PC-3 (cell line): ENCODE data around the gene RHOBTB3. TPM values are rescaled to one million over a fixed set of nuclear protein-coding genes. Genes with fewer than 3 reads are reported as not detected.

Experiments used
- ATAC-seq: fragments of 200-7000 bp; cut with Tn5 transposase; 2 replicates; pipeline ENCODE4 v1.9.1; 2020; ENCODE audit warnings: mild to moderate bottlenecking, moderate library complexity
- BruUV-seq: library from RNA; stranded (reverse); fragments of 400-500 nt; replicated peaks from 2 replicates; lab custom pipeline; 2021; lab: Mats Ljungman, UMichigan
- CTCF ChIA-PET: fragments of 300-600 bp; sonication (Branson Sonifier 250); formaldehyde crosslinking; loops from one replicate; lab custom pipeline; 2022; ENCODE audit warnings: antibody characterized with exemption; lab: Charles Lee
- POLR2A ChIA-PET: fragments of 300-600 bp; sonication (Branson Sonifier 250); formaldehyde crosslinking; loops from one replicate; lab custom pipeline; 2022; ENCODE audit warnings: antibody characterized with exemption; ENCODE audit not compliant: unreplicated experiment; lab: Charles Lee
- DNase-seq: peaks from one replicate; pipeline ENCODE4 v3.0.0-alpha.2; 2015
- H2AFZ ChIP-seq: fragments of 300-600 bp; sonication (generic); 2 replicates; pipeline ENCODE4 v1.6.0; 2016; ENCODE audit warnings: antibody characterized with exemption, low read length
- H3F3A ChIP-seq: fragments of 300-600 bp; sonication (generic); one replicate; pipeline ENCODE4 v1.6.0; 2017; ENCODE audit warnings: antibody characterized with exemption, low read length, control low read depth, mild to moderate bottlenecking; ENCODE audit not compliant: unreplicated experiment
- H3K27ac ChIP-seq: fragments of 300-600 bp; sonication (generic); 2 replicates; pipeline ENCODE4 v1.5.1; 2016; ENCODE audit warnings: mild to moderate bottlenecking, low read length
- H3K27me3 ChIP-seq: fragments of 300-600 bp; sonication (generic); 2 replicates; pipeline ENCODE4 v1.6.1; 2016; ENCODE audit warnings: low read length, mixed read lengths
- H3K36me3 ChIP-seq: fragments of 300-600 bp; sonication (generic); 2 replicates; pipeline ENCODE4 v1.6.1; 2016; ENCODE audit warnings: low read depth, mixed run types, low read length, mixed read lengths
- H3K4me1 ChIP-seq: fragments of 300-600 bp; sonication (generic); 2 replicates; pipeline ENCODE4 v1.5.1; 2016; ENCODE audit warnings: low read length; ENCODE audit not compliant: insufficient read depth
- H3K4me2 ChIP-seq: fragments of 300-600 bp; sonication (generic); 2 replicates; pipeline ENCODE4 v1.6.0; 2016; ENCODE audit warnings: low read length
- H3K4me3 ChIP-seq: fragments of 300-600 bp; sonication (generic); 2 replicates; pipeline ENCODE4 v1.5.1; 2016; ENCODE audit warnings: mild to moderate bottlenecking, low read length, mixed read lengths
- H3K79me2 ChIP-seq: fragments of 300-600 bp; sonication (generic); 2 replicates; pipeline ENCODE4 v1.6.1; 2017; ENCODE audit warnings: low read length, mixed read lengths
- H3K9ac ChIP-seq: fragments of 300-600 bp; sonication (generic); 2 replicates; pipeline ENCODE4 v1.6.0; 2016; ENCODE audit warnings: mild to moderate bottlenecking, low read length
- H3K9me2 ChIP-seq: fragments of 300-600 bp; sonication (generic); replicated peaks from 2 replicates; pipeline ENCODE4 v1.6.1; 2016; ENCODE audit warnings: mixed run types, low read length, mixed read lengths
- H3K9me3 ChIP-seq: fragments of 300-600 bp; sonication (generic); 2 replicates; pipeline ENCODE4 v1.6.1; 2016; ENCODE audit warnings: low read length, mixed read lengths
- H4K20me1 ChIP-seq: fragments of 300-600 bp; sonication (generic); 2 replicates; pipeline ENCODE4 v1.6.1; 2016; ENCODE audit warnings: low read length, mixed read lengths
- EZH2 ChIP-seq: fragments of 300-600 bp; sonication (generic); IDR thresholded peaks from one replicate; pipeline ENCODE4 v1.6.1; 2017; ENCODE audit warnings: antibody characterized with exemption, mild to moderate bottlenecking, low read length; ENCODE audit not compliant: unreplicated experiment
- EZH2phosphoT487 ChIP-seq: fragments of 300-600 bp; sonication (generic); IDR thresholded peaks from 2 replicates; pipeline ENCODE4 v1.6.1; 2018; ENCODE audit warnings: mild to moderate bottlenecking, antibody characterized with exemption, low read length, borderline replicate concordance
- intact Hi-C: fragments of 100-400 bp; cut with micrococcal nuclease; formaldehyde crosslinking; loops from 2 replicates; pipeline ENCODE4 v1.9.0; 2023
- total RNA-seq: library from RNA; depleted of rRNA; stranded (reverse); fragments of >200 nt; gene quantifications from 2 replicates; pipeline ENCODE4 v1.2.3, GENCODE V29; 2014
- TF ChIP-seq, protein P1 (sequence below): fragments of 300-600 bp; sonication (generic); conservative IDR thresholded peaks from 2 replicates; pipeline ENCODE4 v1.5.1; 2017; ENCODE audit warnings: antibody characterized with exemption, low read depth, mild to moderate bottlenecking, low read length

The RHOBTB3 gene
- total RNA-seq, 1 experiment from 2014 or later = 16.3 TPM

DNA sequence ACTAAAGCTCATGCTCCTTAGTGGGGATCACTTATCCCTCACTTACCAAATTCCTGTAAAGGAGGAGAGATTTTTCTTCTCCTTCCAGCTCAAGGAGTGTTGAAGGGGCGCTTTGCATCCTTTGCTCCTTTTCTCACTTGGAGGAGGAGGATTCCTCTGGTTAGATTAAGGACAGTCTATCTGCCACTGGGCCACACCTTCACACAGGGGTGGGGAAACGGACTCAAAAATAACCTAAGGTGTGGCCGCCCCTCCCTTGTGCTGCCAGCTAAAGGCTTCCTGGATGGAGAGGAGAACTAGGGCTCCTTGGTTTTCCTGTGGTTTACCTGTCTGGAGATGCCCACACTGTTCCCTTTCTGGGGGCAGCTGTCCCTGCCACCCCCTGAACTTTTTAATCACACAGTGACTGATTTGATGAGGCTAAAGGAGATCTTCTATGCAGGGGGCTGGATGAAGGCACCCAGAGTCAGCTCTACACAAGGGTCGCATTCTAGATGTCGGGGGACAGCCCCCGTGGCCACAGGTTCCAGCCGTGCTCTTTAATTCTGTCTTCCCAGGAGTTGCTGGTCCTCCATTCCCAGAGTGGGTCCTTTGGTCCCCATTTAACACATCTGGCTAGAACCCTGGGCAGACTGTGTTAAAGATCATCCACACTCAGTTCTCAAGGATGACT, 77.0 kb downstream of the RHOBTB3 start:
- Histone ChIP-seq H3K27me3 (no peaks in the 10 kb centered on the region), H3K9ac (no peak overlapping the region), H3F3A (no peaks in the 10 kb centered on the region), H3K4me2 (no peak overlapping the region), H3K79me2 (no peaks in the 10 kb centered on the region), H3K27ac (no peak overlapping the region), H4K20me1 (no peaks in the 10 kb centered on the region), H3K36me3 (no peaks in the 10 kb centered on the region), H2AFZ (no peak overlapping the region), H3K9me2 (no peaks in the 10 kb centered on the region), H3K9me3 (no peaks in the 10 kb centered on the region), H3K4me3 (no peak overlapping the region), H3K4me1 (peaks cover 21% of the 10 kb centered on the region)
- TF ChIP-seq EZH2 = no peak
- TF ChIP-seq EZH2phosphoT487 = no peak
- TF ChIP-seq, protein P1, sequence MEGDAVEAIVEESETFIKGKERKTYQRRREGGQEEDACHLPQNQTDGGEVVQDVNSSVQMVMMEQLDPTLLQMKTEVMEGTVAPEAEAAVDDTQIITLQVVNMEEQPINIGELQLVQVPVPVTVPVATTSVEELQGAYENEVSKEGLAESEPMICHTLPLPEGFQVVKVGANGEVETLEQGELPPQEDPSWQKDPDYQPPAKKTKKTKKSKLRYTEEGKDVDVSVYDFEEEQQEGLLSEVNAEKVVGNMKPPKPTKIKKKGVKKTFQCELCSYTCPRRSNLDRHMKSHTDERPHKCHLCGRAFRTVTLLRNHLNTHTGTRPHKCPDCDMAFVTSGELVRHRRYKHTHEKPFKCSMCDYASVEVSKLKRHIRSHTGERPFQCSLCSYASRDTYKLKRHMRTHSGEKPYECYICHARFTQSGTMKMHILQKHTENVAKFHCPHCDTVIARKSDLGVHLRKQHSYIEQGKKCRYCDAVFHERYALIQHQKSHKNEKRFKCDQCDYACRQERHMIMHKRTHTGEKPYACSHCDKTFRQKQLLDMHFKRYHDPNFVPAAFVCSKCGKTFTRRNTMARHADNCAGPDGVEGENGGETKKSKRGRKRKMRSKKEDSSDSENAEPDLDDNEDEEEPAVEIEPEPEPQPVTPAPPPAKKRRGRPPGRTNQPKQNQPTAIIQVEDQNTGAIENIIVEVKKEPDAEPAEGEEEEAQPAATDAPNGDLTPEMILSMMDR = no peak
- POLR2A ChIA-PET = interaction anchor here (0.5 to 1.2 kb wide), 2 partner anchors 15 to 1277 kb away, joined by 3 to 4 read pairs; partner anchors contain the start of gene GLRX
- intact Hi-C loops = no loop called here
- CTCF ChIA-PET = interaction anchor here (1.2 kb wide), 1 partner anchor 27 kb away, joined by 3 read pairs; no protein-coding TSS in a partner anchor
- no peak for DNase-seq
- BruUV-seq = no TSS peak
- ATAC-seq = no peak

DNA sequence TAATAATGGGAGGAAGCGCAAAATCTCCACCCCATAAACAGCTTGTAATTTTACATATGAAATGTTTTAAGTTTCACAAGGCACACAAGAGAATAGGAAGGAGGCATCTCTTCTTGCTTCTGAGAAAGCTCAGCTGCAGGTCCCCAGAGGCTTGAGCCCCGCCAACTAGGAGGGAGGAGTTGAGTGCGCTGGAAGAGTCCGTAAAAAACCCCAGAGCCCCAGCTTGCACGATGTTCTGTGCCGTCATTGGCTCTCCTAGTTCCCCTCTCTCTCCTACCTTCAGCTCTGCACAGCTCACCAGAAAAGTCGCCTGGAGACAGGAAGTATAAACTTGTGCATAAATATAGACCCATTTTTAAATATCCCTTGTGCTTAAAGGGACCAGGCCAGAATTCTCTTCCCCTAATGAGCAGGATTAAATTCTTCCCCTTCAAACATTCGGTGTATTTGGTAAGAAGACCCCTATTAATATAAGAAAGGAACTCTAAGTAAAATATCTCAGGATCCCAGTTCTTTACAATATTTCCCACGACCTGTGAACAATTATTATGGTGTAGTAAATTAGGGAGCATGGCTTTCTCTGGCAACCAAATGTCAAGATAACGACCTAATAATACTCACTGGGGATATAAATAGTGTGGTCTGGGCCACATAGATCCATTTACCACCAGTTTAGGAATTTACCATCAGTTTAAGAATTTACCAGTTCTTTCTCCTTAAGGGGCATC, 77.7 kb downstream of the RHOBTB3 start:
- Histone ChIP-seq H3K27ac (peak overlapping the region; percentile 5; the same call in 1 of the 2 replicates), H3K4me3 (no peak overlapping the region), H3F3A (no peaks in the 10 kb centered on the region), H4K20me1 (no peaks in the 10 kb centered on the region), H3K9ac (no peak overlapping the region), H3K27me3 (no peaks in the 10 kb centered on the region), H3K79me2 (no peaks in the 10 kb centered on the region), H3K4me1 (peaks cover 21% of the 10 kb centered on the region), H3K4me2 (no peak overlapping the region), H3K36me3 (no peaks in the 10 kb centered on the region), H2AFZ (no peak overlapping the region), H3K9me2 (no peaks in the 10 kb centered on the region), H3K9me3 (no peaks in the 10 kb centered on the region)
- intact Hi-C loops = no loop called here
- TF ChIP-seq EZH2phosphoT487 = no peak
- no peak for TF ChIP-seq EZH2
- TF ChIP-seq, protein P1 = no peak
- ChIA-PET CTCF (no interaction called here), POLR2A (interaction anchor here (0.6 to 1.2 kb wide), 2 partner anchors 14 to 252 kb away, joined by 3 read pairs; partner anchors contain the start of gene GLRX)
- ATAC-seq (no peak), DNase-seq (no peak)
- no TSS peak for BruUV-seq
